ENCODE data around the gene SEMA5A. TPM values are rescaled to one million over a fixed set of nuclear protein-coding genes. Genes with fewer than 3 reads are reported as not detected.

SEMA5A gene
- total RNA-seq, 2 donors from 2014 or later, result 3.4 to 40.2 TPM

DNA sequence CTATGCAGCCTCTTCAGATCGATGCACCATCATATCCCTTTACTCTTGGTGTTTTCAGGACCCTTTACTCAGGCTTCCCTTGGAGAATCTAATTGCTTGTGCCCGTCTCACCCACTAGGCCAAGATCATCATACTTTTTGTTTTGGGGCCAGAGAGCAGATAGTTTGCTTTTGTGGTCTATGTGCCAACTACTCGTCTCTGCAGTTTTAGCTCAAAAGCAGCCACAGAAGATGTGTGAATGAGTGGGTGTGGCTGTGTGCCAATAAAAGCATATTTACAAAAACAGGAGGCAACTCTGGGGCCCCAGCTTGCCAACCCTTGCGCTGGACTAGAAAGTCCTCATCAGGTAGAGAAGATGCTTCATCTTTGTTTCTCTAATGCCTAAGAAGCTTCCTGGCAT, 216.8 kb downstream of the SEMA5A start:
- no peaks in the 10 kb centered on the region for H3K4me1 ChIP-seq
- H3K27ac ChIP-seq, result no peak overlapping the region
- H3K36me3 ChIP-seq (replicated peaks in 1 of 2; ENCODE audit: insufficient read depth in 1 of 2, low read depth in 2 of 2), result no peaks in the 10 kb centered on the region
- DNase-seq (no peak), ATAC-seq (no peak)
- H3K4me3 ChIP-seq, result no peak overlapping the region
- H3K9me3 ChIP-seq, result no peaks in the 10 kb centered on the region
- no peaks in the 10 kb centered on the region for H3K27me3 ChIP-seq
- TF ChIP-seq, protein P1, sequence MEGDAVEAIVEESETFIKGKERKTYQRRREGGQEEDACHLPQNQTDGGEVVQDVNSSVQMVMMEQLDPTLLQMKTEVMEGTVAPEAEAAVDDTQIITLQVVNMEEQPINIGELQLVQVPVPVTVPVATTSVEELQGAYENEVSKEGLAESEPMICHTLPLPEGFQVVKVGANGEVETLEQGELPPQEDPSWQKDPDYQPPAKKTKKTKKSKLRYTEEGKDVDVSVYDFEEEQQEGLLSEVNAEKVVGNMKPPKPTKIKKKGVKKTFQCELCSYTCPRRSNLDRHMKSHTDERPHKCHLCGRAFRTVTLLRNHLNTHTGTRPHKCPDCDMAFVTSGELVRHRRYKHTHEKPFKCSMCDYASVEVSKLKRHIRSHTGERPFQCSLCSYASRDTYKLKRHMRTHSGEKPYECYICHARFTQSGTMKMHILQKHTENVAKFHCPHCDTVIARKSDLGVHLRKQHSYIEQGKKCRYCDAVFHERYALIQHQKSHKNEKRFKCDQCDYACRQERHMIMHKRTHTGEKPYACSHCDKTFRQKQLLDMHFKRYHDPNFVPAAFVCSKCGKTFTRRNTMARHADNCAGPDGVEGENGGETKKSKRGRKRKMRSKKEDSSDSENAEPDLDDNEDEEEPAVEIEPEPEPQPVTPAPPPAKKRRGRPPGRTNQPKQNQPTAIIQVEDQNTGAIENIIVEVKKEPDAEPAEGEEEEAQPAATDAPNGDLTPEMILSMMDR (IDR thresholded peaks at IDR 0.05), result no peak
- no peak for TF ChIP-seq POLR2A (IDR thresholded peaks at IDR 0.05)
- intact Hi-C loops (cut with DNase I), result no loop called here
- WGBS, 2 donors, result 65 to 70% methylated on average over 4 of the region's 4 CpGs

DNA sequence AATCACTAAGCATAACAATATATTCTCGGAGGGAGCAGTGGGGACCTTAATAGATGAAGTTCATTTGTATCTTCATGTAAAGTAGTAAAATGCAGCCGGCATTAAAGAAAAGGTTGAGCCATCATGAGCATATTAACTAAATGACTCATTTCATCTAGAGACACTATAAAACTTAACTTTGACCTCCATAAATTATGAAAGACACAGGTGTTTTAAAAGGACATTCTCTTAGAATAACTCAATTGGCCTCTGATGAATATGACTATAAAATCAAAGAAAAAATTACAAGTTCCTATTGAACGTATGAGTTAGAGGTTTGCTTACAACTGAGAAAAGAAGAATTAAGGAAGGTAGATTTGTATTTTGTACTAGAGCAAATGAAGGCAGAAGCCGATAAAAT, 220.3 kb downstream of the SEMA5A start:
- Histone ChIP-seq H3K27ac (no peak overlapping the region), H3K4me1 (no peaks in the 10 kb centered on the region), H3K9me3 (no peaks in the 10 kb centered on the region), H3K4me3 (no peak overlapping the region), H3K27me3 (no peaks in the 10 kb centered on the region), H3K36me3 (replicated peaks in 1 of 2; ENCODE audit: insufficient read depth in 1 of 2, low read depth in 2 of 2) (no peaks in the 10 kb centered on the region)
- DNase-seq, result no peak
- intact Hi-C loops (cut with DNase I), result no loop called here
- no peak for ATAC-seq
- no peak for TF ChIP-seq POLR2A (IDR thresholded peaks at IDR 0.05)
- 91% methylated on average over 4 of the region's 4 CpGs for WGBS, 2 donors

DNA sequence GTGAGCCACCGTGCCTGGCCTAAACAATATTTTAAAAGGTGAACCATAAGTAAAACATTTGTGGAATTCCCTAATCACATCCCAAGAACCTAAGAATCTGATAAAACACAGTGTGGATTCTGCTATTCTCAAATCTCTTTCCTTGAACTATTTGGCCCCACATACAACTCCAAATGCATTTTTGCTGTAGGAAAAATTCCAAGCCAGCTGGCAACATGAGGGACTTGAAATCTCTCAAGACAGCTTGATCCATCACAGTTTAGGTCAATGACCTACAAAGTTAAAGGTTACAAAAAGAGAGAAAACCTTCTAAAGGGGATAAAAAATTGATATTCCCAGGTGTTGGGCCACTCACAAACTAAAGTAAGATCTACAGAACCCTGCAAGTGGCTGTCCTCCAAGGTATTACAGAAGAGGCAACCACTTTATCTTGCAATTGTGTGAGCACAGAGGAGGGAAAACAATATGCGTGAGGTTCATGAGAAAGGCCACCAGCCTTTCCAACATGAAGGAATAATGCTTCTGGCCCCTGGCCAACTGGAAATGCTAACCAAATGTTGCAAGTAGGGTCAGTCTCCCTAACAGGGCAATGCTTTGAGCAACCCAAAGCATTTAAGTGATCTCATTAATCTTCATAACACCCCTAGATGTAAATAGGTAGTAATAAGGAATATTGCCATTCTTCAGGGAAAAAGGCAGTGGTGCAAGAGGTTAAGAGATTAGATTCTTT, 221.4 kb downstream of the SEMA5A start:
- intact Hi-C loops (cut with DNase I), result no loop called here
- H3K4me3 ChIP-seq, result no peak overlapping the region
- DNase-seq (peak in 1 of 4 donors; percentile 32), ATAC-seq (no peak)
- no peaks in the 10 kb centered on the region for H3K36me3 ChIP-seq (replicated peaks in 1 of 2; ENCODE audit: insufficient read depth in 1 of 2, low read depth in 2 of 2)
- H3K27ac ChIP-seq, result no peak overlapping the region
- WGBS, 2 donors, result 66 to 84% methylated on average over 2 of the region's 2 CpGs
- no peaks in the 10 kb centered on the region for H3K9me3 ChIP-seq
- H3K4me1 ChIP-seq, result no peaks in the 10 kb centered on the region
- TF ChIP-seq, protein P1 (IDR thresholded peaks at IDR 0.05), result no peak
- TF ChIP-seq POLR2A (IDR thresholded peaks at IDR 0.05), result no peak
- H3K27me3 ChIP-seq, result no peaks in the 10 kb centered on the region

DNA sequence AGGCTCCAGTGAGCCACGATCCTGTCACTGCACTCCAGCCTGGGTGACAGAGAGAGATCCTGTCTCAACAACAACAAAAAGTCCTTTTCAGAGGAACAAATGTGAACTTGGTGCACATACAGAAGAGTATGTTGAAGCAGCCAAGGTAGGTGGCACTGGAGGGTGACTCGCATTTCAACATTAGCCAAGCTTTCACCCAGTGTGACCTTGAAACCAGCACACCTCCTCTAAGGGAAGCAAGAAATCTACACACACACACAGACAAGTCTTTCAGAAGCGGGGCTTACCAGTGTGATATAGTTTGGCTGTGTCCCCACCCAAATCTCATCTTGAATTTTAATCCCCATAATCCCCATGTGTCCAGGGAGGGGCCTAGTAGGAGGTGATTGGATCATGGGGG, 225.2 kb downstream of the SEMA5A start:
- intact Hi-C loops (cut with DNase I), result no loop called here
- H3K4me3 ChIP-seq, result no peak overlapping the region
- TF ChIP-seq, protein P1 (IDR thresholded peaks at IDR 0.05), result no peak
- no peak for TF ChIP-seq POLR2A (IDR thresholded peaks at IDR 0.05)
- 88 to 93% methylated on average over 3 of the region's 3 CpGs for WGBS, 2 donors
- no peaks in the 10 kb centered on the region for H3K9me3 ChIP-seq
- no peak for ATAC-seq
- H3K27me3 ChIP-seq, result no peaks in the 10 kb centered on the region
- no peaks in the 10 kb centered on the region for H3K36me3 ChIP-seq (replicated peaks in 1 of 2; ENCODE audit: insufficient read depth in 1 of 2, low read depth in 2 of 2)
- peak in 1 of 4 donors; percentile 13 for DNase-seq
- H3K4me1 ChIP-seq, result no peaks in the 10 kb centered on the region
- H3K27ac ChIP-seq, result no peak overlapping the region

DNA sequence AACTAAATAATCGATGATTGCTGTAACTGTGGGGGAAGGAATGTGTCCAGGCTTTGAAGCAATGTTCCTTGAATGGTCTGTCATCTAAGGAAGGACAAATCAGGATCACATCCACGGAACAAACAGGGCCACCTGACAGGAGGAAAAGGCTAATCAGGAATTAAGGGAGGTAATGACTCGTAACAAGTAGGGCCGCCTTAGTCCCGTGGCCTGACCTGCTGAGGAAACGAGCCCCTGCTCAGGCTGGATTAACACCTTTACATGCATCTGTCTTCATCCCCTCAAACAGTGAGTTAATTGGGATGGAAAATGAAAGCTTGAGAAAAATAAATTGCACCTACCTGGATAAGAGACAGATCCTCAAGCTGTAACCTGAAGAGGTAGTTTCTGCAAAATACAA, 227.8 kb downstream of the SEMA5A start:
- no peak overlapping the region for H3K4me3 ChIP-seq
- 89 to 90% methylated on average over 6 of the region's 6 CpGs for WGBS, 2 donors
- no peaks in the 10 kb centered on the region for H3K36me3 ChIP-seq (replicated peaks in 1 of 2; ENCODE audit: insufficient read depth in 1 of 2, low read depth in 2 of 2)
- ATAC-seq (no peak), DNase-seq (no peak)
- no peaks in the 10 kb centered on the region for H3K9me3 ChIP-seq
- H3K4me1 ChIP-seq, result no peaks in the 10 kb centered on the region
- H3K27me3 ChIP-seq, result no peaks in the 10 kb centered on the region
- TF ChIP-seq, protein P1 (IDR thresholded peaks at IDR 0.05), result no peak
- TF ChIP-seq POLR2A (IDR thresholded peaks at IDR 0.05), result no peak
- intact Hi-C loops (cut with DNase I), result no loop called here
- no peak overlapping the region for H3K27ac ChIP-seq
